Esophagus squamous epithelium (tissue), 5 donors: ENCODE results near the gene GLIS2. TPM values are rescaled to one million over a fixed set of nuclear protein-coding genes. Genes with fewer than 3 reads are reported as not detected.
A peak's percentile ranks its signal among the peaks of the same experiment; 100 is the strongest.

Experiments
- DNase-seq: peaks from one replicate; lab custom pipeline; 2025; lab: John Stamatoyannopoulos, UW
- H3K27ac ChIP-seq, 4 donors: fragments of 200-600 bp; sonication (generic); one replicate each; pipeline ENCODE4 v1.5.1; 2016 to 2019; ENCODE audit warnings: mild to moderate bottlenecking in 1 of 4
- H3K27me3 ChIP-seq, 4 donors: fragments of 200-600 bp; sonication (generic); 1 replicate in 3 of 4; 2 replicates in 1 of 4; pipeline versions ENCODE4 v1.5.1 to v1.6.0; 2017 to 2021; ENCODE audit warnings: antibody characterized with exemption in 1 of 4
- H3K36me3 ChIP-seq, 3 donors: fragments of 200-600 bp; sonication (generic); one replicate each; pipeline ENCODE4 v1.5.1; 2016 to 2019
- H3K4me1 ChIP-seq, 3 donors: fragments of 200-600 bp; sonication (generic); one replicate each; pipeline ENCODE4 v1.5.1; 2017 to 2019
- H3K4me3 ChIP-seq, 4 donors: fragments of 200-600 bp; sonication (generic); 1 replicate in 3 of 4; 2 replicates in 1 of 4; pipeline ENCODE4 v1.5.1; 2016 to 2019; ENCODE audit warnings: mild to moderate bottlenecking in 2 of 4, moderate library complexity in 1 of 4
- H3K9me3 ChIP-seq, 3 donors: fragments of 200-600 bp; sonication (generic); one replicate each; pipeline ENCODE4 v1.5.1; 2016 to 2019
- POLR2A ChIP-seq, 4 donors: fragments of 450-650 bp; IDR thresholded peaks; one replicate each; pipeline ENCODE4 v1.6.1; 2017; ENCODE audit warnings: antibody characterized with exemption in 4 of 4, mild to moderate bottlenecking in 4 of 4, moderate library complexity in 3 of 4
- WGBS, 2 donors: methylation state at CpG; one replicate each; pipeline ENCODE4 v1.1.5; 2018; 5-methylcytosine and 5-hydroxymethylcytosine counted together
- intact Hi-C: fragments of 100-400 bp; cut with DNase I; formaldehyde crosslinking; loops from one replicate; pipeline ENCODE4 v1.15.0; 2022
- total RNA-seq, 4 donors: library from RNA; depleted of rRNA; stranded (reverse); fragments of >200 nt; gene quantifications; one replicate each; pipeline ENCODE4 v1.1.0, GENCODE V29; 2016
- TF ChIP-seq, protein P1 (sequence below), 6 experiments: fragments of 450-650 bp in 4 of 6; fragments of 200-600 bp in 2 of 6; sonication (generic) in 2 of 6; IDR thresholded peaks; one replicate each; pipeline ENCODE4 v1.5.1; 2016 to 2019; ENCODE audit warnings: antibody characterized with exemption in 6 of 6, mild to moderate bottlenecking in 4 of 6, moderate library complexity in 4 of 6
- donor health status: DM: yes; HTN: yes; CAD: no.

The GLIS2 gene
- total RNA-seq, 4 donors from 2014 or later: 0.30 to 1.7 (median 0.67) TPM

DNA sequence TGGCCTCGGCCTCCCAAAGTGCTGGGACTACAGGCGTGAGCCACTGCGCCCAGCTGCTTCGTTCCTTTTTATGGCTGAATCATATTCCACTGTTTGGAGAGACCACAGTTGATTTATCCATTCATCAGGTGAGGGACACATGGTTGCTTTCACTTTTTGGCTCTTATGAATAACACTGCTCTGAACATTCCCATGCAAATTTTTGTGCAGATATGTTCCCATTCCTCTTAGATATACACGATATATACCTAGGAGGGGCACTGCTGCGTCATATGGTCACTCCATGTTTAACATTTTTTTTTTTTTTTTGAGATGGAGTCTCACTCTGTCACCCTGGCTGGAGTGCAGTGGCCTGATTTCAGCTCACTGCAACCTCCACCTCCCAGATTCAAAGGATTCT is 13.9 kb upstream of the GLIS2 start:
- no peak overlapping the region for H3K27ac ChIP-seq
- no peak overlapping the region for H3K4me3 ChIP-seq
- no peaks in the 10 kb centered on the region for H3K9me3 ChIP-seq
- H3K36me3 ChIP-seq: no peaks in the 10 kb centered on the region
- no peak for TF ChIP-seq POLR2A (IDR thresholded peaks at IDR 0.05)
- TF ChIP-seq, protein P1, sequence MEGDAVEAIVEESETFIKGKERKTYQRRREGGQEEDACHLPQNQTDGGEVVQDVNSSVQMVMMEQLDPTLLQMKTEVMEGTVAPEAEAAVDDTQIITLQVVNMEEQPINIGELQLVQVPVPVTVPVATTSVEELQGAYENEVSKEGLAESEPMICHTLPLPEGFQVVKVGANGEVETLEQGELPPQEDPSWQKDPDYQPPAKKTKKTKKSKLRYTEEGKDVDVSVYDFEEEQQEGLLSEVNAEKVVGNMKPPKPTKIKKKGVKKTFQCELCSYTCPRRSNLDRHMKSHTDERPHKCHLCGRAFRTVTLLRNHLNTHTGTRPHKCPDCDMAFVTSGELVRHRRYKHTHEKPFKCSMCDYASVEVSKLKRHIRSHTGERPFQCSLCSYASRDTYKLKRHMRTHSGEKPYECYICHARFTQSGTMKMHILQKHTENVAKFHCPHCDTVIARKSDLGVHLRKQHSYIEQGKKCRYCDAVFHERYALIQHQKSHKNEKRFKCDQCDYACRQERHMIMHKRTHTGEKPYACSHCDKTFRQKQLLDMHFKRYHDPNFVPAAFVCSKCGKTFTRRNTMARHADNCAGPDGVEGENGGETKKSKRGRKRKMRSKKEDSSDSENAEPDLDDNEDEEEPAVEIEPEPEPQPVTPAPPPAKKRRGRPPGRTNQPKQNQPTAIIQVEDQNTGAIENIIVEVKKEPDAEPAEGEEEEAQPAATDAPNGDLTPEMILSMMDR (IDR thresholded peaks at IDR 0.05): no peak
- intact Hi-C loops: no loop called here
- peaks cover 20 to 32% (median 24%) of the 10 kb centered on the region in 3 donors for H3K4me1 ChIP-seq
- no peaks in the 10 kb centered on the region for H3K27me3 ChIP-seq
- WGBS, 2 donors: 93 to 97% methylated on average over 6 of the region's 6 CpGs
- DNase-seq: no peak

DNA sequence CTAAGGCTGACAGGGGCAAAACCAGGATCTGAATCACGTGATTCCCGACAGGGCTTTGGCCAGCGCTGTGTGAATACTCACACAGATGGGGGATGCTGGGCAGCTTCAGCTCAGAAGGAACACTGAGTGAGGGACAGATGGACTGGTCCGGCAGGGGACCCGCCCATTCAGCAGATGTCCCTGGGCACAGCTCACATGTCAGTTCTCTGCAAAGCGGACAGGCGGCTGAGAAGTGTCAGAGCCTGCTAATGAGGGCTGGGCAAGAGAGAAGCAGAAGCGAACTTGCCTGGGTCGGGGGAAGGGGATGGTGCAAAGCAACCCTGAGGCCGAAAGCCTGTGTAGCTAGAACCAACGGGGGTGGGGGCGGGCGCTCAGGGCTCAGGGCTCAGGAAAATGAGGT is 11.9 kb upstream of the GLIS2 start:
- Histone ChIP-seq H3K4me3 (no peak overlapping the region), H3K9me3 (no peaks in the 10 kb centered on the region), H3K27ac (no peak overlapping the region), H3K27me3 (no peaks in the 10 kb centered on the region), H3K36me3 (no peaks in the 10 kb centered on the region), H3K4me1 (peaks cover 10 to 38% (median 19%) of the 10 kb centered on the region in 3 donors)
- 60 to 75% methylated on average over 5 to 7 of the region's 13 CpGs for WGBS, 2 donors
- intact Hi-C loops: no loop called here
- no peak for DNase-seq
- TF ChIP-seq, protein P1 (IDR thresholded peaks at IDR 0.05): no peak
- no peak for TF ChIP-seq POLR2A (IDR thresholded peaks at IDR 0.05)

DNA sequence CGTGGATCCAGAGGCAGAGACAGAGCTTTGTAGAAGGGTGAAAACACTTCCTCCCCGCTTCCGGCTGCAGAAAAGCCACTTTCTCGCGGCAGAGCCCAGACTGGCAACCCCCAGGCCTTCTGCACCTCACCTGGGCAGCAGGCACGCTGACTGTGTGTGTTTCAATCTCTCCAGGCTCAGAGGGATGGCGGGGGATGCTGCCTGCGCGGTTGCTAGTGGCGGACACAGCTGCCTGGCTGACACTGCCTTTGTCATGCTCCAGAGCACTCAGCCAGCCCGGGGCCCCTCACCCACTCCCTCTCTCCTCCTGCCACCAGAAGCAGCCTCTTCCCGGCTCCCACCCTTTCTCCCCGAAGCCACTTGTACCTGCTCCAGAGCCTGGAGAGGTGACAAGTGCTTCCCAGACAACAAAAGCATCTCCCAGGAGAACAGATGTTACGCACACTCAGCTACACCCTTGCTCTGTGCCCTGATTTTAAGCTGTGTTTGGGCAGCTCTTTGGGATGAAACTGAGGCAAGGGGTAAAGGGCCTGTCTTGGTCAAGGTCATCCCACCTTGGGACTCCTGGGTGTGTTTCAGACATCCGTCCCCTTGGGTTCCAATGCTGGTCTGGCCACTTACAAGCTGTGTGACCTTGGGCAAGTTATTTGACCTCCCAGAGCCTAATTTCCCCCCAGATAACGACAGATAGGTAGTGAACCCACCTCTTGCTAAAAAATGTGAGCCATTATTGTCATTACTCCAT is 9.2 kb upstream of the GLIS2 start:
- H3K36me3 ChIP-seq: no peaks in the 10 kb centered on the region
- peak overlapping the region; percentile 41 to 69 (median 48) for H3K4me3 ChIP-seq
- no peaks in the 10 kb centered on the region for H3K9me3 ChIP-seq
- H3K4me1 ChIP-seq: peaks cover 0 to 42% (median 17%) of the 10 kb centered on the region in 3 donors
- no peak for DNase-seq
- H3K27me3 ChIP-seq: no peaks in the 10 kb centered on the region
- H3K27ac ChIP-seq: peak overlapping the region; percentile 74 to 89 (median 79)
- 55 to 61% methylated on average over 7 to 14 of the region's 16 CpGs for WGBS, 2 donors
- intact Hi-C loops: no loop called here
- TF ChIP-seq POLR2A (IDR thresholded peaks at IDR 0.05): no peak
- TF ChIP-seq, protein P1 (IDR thresholded peaks at IDR 0.05): no peak

DNA sequence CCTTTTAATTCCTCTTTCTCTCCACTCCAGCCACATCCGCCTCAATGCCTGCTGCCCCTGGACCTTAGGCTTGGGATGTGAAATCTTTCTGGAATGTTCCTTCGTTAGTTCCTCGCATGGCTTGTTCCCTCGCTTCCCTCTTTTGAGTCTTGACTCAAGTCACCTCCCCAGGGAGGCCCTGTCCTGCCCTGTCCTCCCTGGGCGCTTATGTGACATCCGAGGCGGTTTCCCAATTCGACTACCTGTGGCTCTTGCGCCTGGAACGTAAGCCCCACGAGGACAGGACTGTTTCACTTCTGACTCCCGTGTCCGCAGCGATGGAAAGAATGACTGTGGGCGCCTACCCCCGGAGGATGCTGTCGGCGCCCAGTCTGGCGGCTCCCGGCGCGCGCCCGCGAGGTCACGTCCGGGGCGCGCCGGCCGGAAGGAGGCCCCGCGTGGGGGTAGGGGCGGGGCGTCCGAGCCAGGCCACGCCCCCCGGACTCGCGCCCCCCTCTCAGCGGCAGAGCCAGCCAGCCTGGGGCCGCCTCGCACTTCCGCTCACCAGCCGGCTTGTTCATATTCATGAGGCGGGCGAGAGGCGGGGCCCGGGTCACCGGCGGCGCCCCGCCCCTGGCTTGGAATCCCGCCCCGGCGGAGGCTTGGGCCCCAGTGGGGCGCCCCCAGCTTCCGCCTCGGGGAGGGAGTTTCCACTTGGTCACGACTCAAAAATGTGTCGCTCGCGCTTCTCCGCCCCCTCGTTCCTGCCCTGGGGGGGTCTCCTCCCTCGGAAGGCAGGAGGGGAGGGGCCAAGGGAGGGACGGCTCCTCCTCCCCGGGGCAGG is 8.4 kb upstream of the GLIS2 start:
- H3K36me3 ChIP-seq: no peaks in the 10 kb centered on the region
- intact Hi-C loops: no loop called here
- peak overlapping the region; percentile 74 to 89 (median 79) for H3K27ac ChIP-seq
- peak overlapping the region; percentile 41 to 69 (median 48) for H3K4me3 ChIP-seq
- TF ChIP-seq, protein P1 (IDR thresholded peaks at IDR 0.05): peak in 1 of 6 experiments; percentile 3
- TF ChIP-seq POLR2A (IDR thresholded peaks at IDR 0.05): peak in 2 of 4 donors; percentile 22 to 57
- no peaks in the 10 kb centered on the region for H3K9me3 ChIP-seq
- 13 to 24% methylated on average over 8 to 14 of the region's 68 CpGs for WGBS, 2 donors
- peak; percentile 69 for DNase-seq
- H3K27me3 ChIP-seq: no peaks in the 10 kb centered on the region
- H3K4me1 ChIP-seq: peaks cover 0 to 42% (median 17%) of the 10 kb centered on the region in 3 donors
